ENCODE results near the gene CLEC9A.
"Not testable (repeated sequence)": the region's sequence is repeated elsewhere in the genome, so short reads cannot be mapped to it uniquely, and the experiment has no call there.

The CLEC9A gene

GRCh38 chr12:10030446-10030845, at the start of gene CLEC9A:
Gene CLEC9A (plus strand): TSS chr12:10030682. CDS start chr12:10052688, 22,006 bp downstream.
- DNase-seq = no peak

GRCh38 chr12:9991876-9992275, 38.6 kb upstream of the CLEC9A start:
- no peak for DNase-seq

- DNase-seq = no peak
Measured at GRCh38 chr12:9992296-9992695, 38.2 kb upstream of the CLEC9A start.

- DNase-seq = no peak
Measured at GRCh38 chr12:9999016-9999415, 31.5 kb upstream of the CLEC9A start, which contains the start of gene CLEC1B. Gene CLEC1B (minus strand): TSS chr12:9999121. CDS start chr12:9999100, 21 bp downstream.

GRCh38 chr12:10001171-10001776, 29.2 kb upstream of the CLEC9A start:
- no peak for DNase-seq

- DNase-seq = no peak
Measured at GRCh38 chr12:10012630-10013330, 17.7 kb upstream of the CLEC9A start.

GRCh38 chr12:10015450-10015849, 15.0 kb upstream of the CLEC9A start:
- no peak for DNase-seq

GRCh38 chr12:10016881-10017280, 13.6 kb upstream of the CLEC9A start:
- no peak for DNase-seq

- no peak for DNase-seq
Measured at GRCh38 chr12:10018386-10018785, 12.1 kb upstream of the CLEC9A start.

- DNase-seq = no peak
Measured at GRCh38 chr12:10021342-10021741, 9.1 kb upstream of the CLEC9A start.

- no peak for DNase-seq
Measured at GRCh38 chr12:10025236-10025635, 5.2 kb upstream of the CLEC9A start.

- not testable (repeated sequence) for DNase-seq
Measured at GRCh38 chr12:10026666-10027065, 3.8 kb upstream of the CLEC9A start.

- DNase-seq = no peak
Measured at GRCh38 chr12:10027311-10027710, 3.2 kb upstream of the CLEC9A start.

GRCh38 chr12:10027721-10028120, 2.8 kb upstream of the CLEC9A start:
- DNase-seq = no peak

- no peak for DNase-seq
Measured at GRCh38 chr12:10031321-10031720, 839 bp downstream of the CLEC9A start.

GRCh38 chr12:10031771-10032175, 1.3 kb downstream of the CLEC9A start:
- DNase-seq = no peak

GRCh38 chr12:10033783-10034545, 3.5 kb downstream of the CLEC9A start:
- no peak for DNase-seq

GRCh38 chr12:10042167-10042566, 11.7 kb downstream of the CLEC9A start:
- no peak for DNase-seq

GRCh38 chr12:10048526-10048925, 18.0 kb downstream of the CLEC9A start:
- DNase-seq = no peak

GRCh38 chr12:10052193-10052913, 21.9 kb downstream of the CLEC9A start:
- no peak for DNase-seq

GRCh38 chr12:10058387-10058786, 27.9 kb downstream of the CLEC9A start:
- no peak for DNase-seq

- DNase-seq = no peak
Measured at GRCh38 chr12:10065241-10065640, 34.8 kb downstream of the CLEC9A start.

- no peak for DNase-seq
Measured at GRCh38 chr12:10067264-10067663, 36.8 kb downstream of the CLEC9A start.
